D341Med (cell line): ENCODE data around the gene ACOX2.
"Not testable (repeated sequence)": the region's sequence is repeated elsewhere in the genome, so short reads cannot be mapped to it uniquely, and the experiment has no call there.

Experiments used
- DNase-seq: peaks from one replicate; pipeline ENCODE4 v3.0.0; 2012; ENCODE audit warnings: low spot score

The ACOX2 gene

GRCh38 chr3:58535531-58536500 is 1.2 kb downstream of the ACOX2 start:
- no peak for DNase-seq

- peak; percentile 8 for DNase-seq
Observed at GRCh38 chr3:58534592-58535494, 2.1 kb downstream of the ACOX2 start.

- DNase-seq, result peak; percentile 91
Observed at GRCh38 chr3:58532794-58533220, 4.2 kb downstream of the ACOX2 start.

GRCh38 chr3:58531956-58532355 is 5.0 kb downstream of the ACOX2 start:
- DNase-seq, result peak; percentile 51

GRCh38 chr3:58531555-58531954 is 5.4 kb downstream of the ACOX2 start:
- peak; percentile 25 for DNase-seq

GRCh38 chr3:58530354-58530865 is 6.6 kb downstream of the ACOX2 start:
- peak; percentile 15 for DNase-seq

GRCh38 chr3:58529516-58530353 is 7.3 kb downstream of the ACOX2 start:
- peak; percentile 68 for DNase-seq

- DNase-seq, result peak; percentile 55
Observed at GRCh38 chr3:58528629-58529028, 8.4 kb downstream of the ACOX2 start.

- not testable (repeated sequence) for DNase-seq
Observed at GRCh38 chr3:58527440-58527839, 9.6 kb downstream of the ACOX2 start.

GRCh38 chr3:58526515-58526957 is 10.5 kb downstream of the ACOX2 start:
- no peak for DNase-seq

GRCh38 chr3:58524326-58524888 is 12.6 kb downstream of the ACOX2 start:
- DNase-seq, result no peak

GRCh38 chr3:58522759-58523425 is 14.1 kb downstream of the ACOX2 start:
- no peak for DNase-seq

- DNase-seq, result no peak
Observed at GRCh38 chr3:58521917-58522631, 14.9 kb downstream of the ACOX2 start.

- no peak for DNase-seq
Observed at GRCh38 chr3:58521336-58521670, 15.7 kb downstream of the ACOX2 start.

- DNase-seq, result no peak
Observed at GRCh38 chr3:58520403-58521335, 16.3 kb downstream of the ACOX2 start.

GRCh38 chr3:58519668-58520402 is 17.2 kb downstream of the ACOX2 start:
- no peak for DNase-seq

- peak; percentile 90 for DNase-seq
Observed at GRCh38 chr3:58518291-58518789, 18.6 kb downstream of the ACOX2 start.

GRCh38 chr3:58514405-58514804 is 22.6 kb downstream of the ACOX2 start:
- no peak for DNase-seq
